DND-41 (cell line): Measurements from ENCODE around the gene TPRX1.

Source experiments
- ATAC-seq: fragments of 200-7000 bp; cut with Tn5 transposase; 3 replicates; pipeline ENCODE4 v1.9.1; 2021; ENCODE audit warnings: low read depth; ENCODE audit not compliant: insufficient read depth
- DNase-seq: peaks from one replicate; pipeline ENCODE4 v3.0.0-alpha.2; 2020
- H2AFZ ChIP-seq: 2 replicates; pipeline ENCODE4 v1.6.0; 2012; ENCODE audit warnings: low read depth, low read length
- H3K27ac ChIP-seq: 2 replicates; pipeline ENCODE4 v1.5.1; 2012; ENCODE audit warnings: low read length, inconsistent platforms
- H3K27me3 ChIP-seq: fragments of 200-600 bp; sonication (generic); 2 replicates; pipeline ENCODE4 v1.6.0; 2012; ENCODE audit warnings: low read length, mild to moderate bottlenecking, inconsistent platforms; ENCODE audit not compliant: insufficient read depth, poor library complexity
- H3K36me3 ChIP-seq: 2 replicates; pipeline ENCODE4 v1.5.1; 2012; ENCODE audit warnings: low read length, inconsistent platforms; ENCODE audit not compliant: insufficient read depth
- H3K4me1 ChIP-seq: 2 replicates; pipeline ENCODE4 v1.5.1; 2012; ENCODE audit warnings: mild to moderate bottlenecking, low read length; ENCODE audit not compliant: insufficient read depth
- H3K4me2 ChIP-seq: 2 replicates; pipeline ENCODE4 v1.6.0; 2012; ENCODE audit warnings: mild to moderate bottlenecking, moderate library complexity, low read length, inconsistent platforms; ENCODE audit not compliant: insufficient read depth
- H3K4me3 ChIP-seq, 2 experiments: fragments of 200-600 bp in 1 of 2; shearing (Covaris generic) in 1 of 2; 2 replicates each; pipeline ENCODE4 v1.5.1; 2012 to 2016; ENCODE audit warnings: inconsistent platforms in 2 of 2, low read length in 2 of 2, mild to moderate bottlenecking in 2 of 2, low read depth in 1 of 2, moderate library complexity in 1 of 2
- H3K79me2 ChIP-seq: 2 replicates; pipeline ENCODE4 v1.6.0; 2012; ENCODE audit warnings: low read length, inconsistent platforms; ENCODE audit not compliant: insufficient read depth
- H3K9ac ChIP-seq: 2 replicates; pipeline ENCODE4 v1.6.0; 2012; ENCODE audit warnings: low read depth, mild to moderate bottlenecking, inconsistent platforms, low read length, moderate library complexity
- H3K9me3 ChIP-seq: 2 replicates; pipeline ENCODE4 v1.5.1; 2012; ENCODE audit warnings: low read length, moderate library complexity, mild to moderate bottlenecking, inconsistent platforms; ENCODE audit not compliant: insufficient read depth, severe bottlenecking
- H4K20me1 ChIP-seq: 2 replicates; pipeline ENCODE4 v1.6.0; 2012; ENCODE audit warnings: low read length; ENCODE audit not compliant: insufficient read depth
- CTCF ChIP-seq: IDR thresholded peaks from 2 replicates; pipeline ENCODE4 v1.5.1; 2012; ENCODE audit warnings: borderline replicate concordance, low read length, moderate library complexity, mild to moderate bottlenecking; ENCODE audit not compliant: poor library complexity, severe bottlenecking; ENCODE audit errors: extremely low read depth
- EZH2 ChIP-seq: IDR thresholded peaks from 3 replicates; pipeline ENCODE4 v1.6.1; 2012; ENCODE audit warnings: borderline replicate concordance, low read depth, mild to moderate bottlenecking, moderate library complexity, low read length, inconsistent platforms; ENCODE audit not compliant: severe bottlenecking

Gene TPRX1

GRCh38 chr19:47832723-47833122 is 28.4 kb upstream of the TPRX1 start:
- no peaks in the 10 kb centered on the region for H3K27me3 ChIP-seq
- H3K4me1 ChIP-seq = no peaks in the 10 kb centered on the region
- no peak for TF ChIP-seq CTCF
- no peak for TF ChIP-seq EZH2
- no peaks in the 10 kb centered on the region for H3K79me2 ChIP-seq
- no peak overlapping the region for H3K9ac ChIP-seq
- no peaks in the 10 kb centered on the region for H3K36me3 ChIP-seq
- H3K9me3 ChIP-seq = no peaks in the 10 kb centered on the region
- no peak overlapping the region for H3K4me2 ChIP-seq
- ATAC-seq (no peak), DNase-seq (no peak)
- H4K20me1 ChIP-seq = no peaks in the 10 kb centered on the region
- no peak overlapping the region for H3K27ac ChIP-seq
- no peak overlapping the region for H2AFZ ChIP-seq
- H3K4me3 ChIP-seq = no peak overlapping the region

- ATAC-seq (no peak), DNase-seq (no peak)
- H3K36me3 ChIP-seq = no peaks in the 10 kb centered on the region
- no peak overlapping the region for H3K4me2 ChIP-seq
- no peak overlapping the region for H3K4me3 ChIP-seq
- TF ChIP-seq EZH2 (no peak), CTCF (no peak)
- no peak overlapping the region for H2AFZ ChIP-seq
- no peak overlapping the region for H3K27ac ChIP-seq
- no peaks in the 10 kb centered on the region for H3K9me3 ChIP-seq
- H3K9ac ChIP-seq = no peak overlapping the region
- H3K27me3 ChIP-seq = peaks cover 3% of the 10 kb centered on the region
- no peaks in the 10 kb centered on the region for H3K79me2 ChIP-seq
- no peaks in the 10 kb centered on the region for H4K20me1 ChIP-seq
- no peaks in the 10 kb centered on the region for H3K4me1 ChIP-seq
These were observed 22.4 kb upstream of the TPRX1 start for GRCh38 chr19:47826800-47827199.

GRCh38 chr19:47824396-47824795 is 20.0 kb upstream of the TPRX1 start:
- ATAC-seq = no peak
- Histone ChIP-seq H3K4me2 (no peak overlapping the region), H3K36me3 (no peaks in the 10 kb centered on the region), H3K9me3 (no peaks in the 10 kb centered on the region), H4K20me1 (no peaks in the 10 kb centered on the region), H3K27ac (no peak overlapping the region), H3K27me3 (peaks cover 14% of the 10 kb centered on the region), H2AFZ (no peak overlapping the region), H3K4me3 (no peak overlapping the region), H3K9ac (no peak overlapping the region), H3K79me2 (no peaks in the 10 kb centered on the region), H3K4me1 (no peaks in the 10 kb centered on the region)
- no peak for TF ChIP-seq EZH2
- no peak for DNase-seq

GRCh38 chr19:47821460-47822020 is 17.2 kb upstream of the TPRX1 start, which contains the start of gene CRX:
CRX (plus strand) TSS chr19:47821937; CDS start chr19:47834444, 12,507 bp downstream.
- no peaks in the 10 kb centered on the region for H3K9me3 ChIP-seq
- ATAC-seq = no peak
- H3K9ac ChIP-seq = no peak within 1 kb of the TSS
- no peaks in the 10 kb centered on the region; the same call in 1 of the 2 replicates for H4K20me1 ChIP-seq
- no peak within 1 kb of the TSS for H2AFZ ChIP-seq
- no peaks in the 10 kb centered on the region for H3K79me2 ChIP-seq
- no peaks in the 10 kb centered on the region for H3K36me3 ChIP-seq
- H3K4me1 ChIP-seq = no peaks in the 10 kb centered on the region
- DNase-seq = no peak
- peaks cover 15% of the 10 kb centered on the region for H3K27me3 ChIP-seq
- no peak within 1 kb of the TSS for H3K4me3 ChIP-seq
- no peak within 1 kb of the TSS for H3K27ac ChIP-seq
- TF ChIP-seq EZH2 (no peak), CTCF (no peak)
- no peak within 1 kb of the TSS for H3K4me2 ChIP-seq
